Measurements from ENCODE around the gene FUT8.

DNA sequence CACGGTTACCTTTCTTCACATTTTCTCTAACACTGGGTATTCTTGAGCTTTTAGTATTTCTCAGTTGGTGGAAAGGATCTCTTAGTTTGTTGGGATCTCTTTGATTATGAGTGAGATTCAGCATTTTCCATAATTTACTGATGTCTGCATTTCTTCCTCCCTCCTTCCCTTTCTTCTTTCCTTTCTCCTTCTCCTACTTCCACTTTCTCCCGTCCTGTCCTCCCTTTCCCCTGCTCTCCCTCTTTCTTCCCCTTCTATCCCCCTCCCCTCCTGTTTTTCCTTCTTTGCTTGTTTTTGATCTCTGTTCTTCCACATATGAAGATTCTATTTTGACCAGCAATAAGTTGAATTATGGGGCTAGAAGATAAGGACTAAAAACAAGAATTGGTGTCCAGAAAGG is 66.9 kb downstream of the FUT8 start:
- TF ChIP-seq POLR2A (IDR thresholded peaks at IDR 0.05): no peak
- TF ChIP-seq, protein P1, sequence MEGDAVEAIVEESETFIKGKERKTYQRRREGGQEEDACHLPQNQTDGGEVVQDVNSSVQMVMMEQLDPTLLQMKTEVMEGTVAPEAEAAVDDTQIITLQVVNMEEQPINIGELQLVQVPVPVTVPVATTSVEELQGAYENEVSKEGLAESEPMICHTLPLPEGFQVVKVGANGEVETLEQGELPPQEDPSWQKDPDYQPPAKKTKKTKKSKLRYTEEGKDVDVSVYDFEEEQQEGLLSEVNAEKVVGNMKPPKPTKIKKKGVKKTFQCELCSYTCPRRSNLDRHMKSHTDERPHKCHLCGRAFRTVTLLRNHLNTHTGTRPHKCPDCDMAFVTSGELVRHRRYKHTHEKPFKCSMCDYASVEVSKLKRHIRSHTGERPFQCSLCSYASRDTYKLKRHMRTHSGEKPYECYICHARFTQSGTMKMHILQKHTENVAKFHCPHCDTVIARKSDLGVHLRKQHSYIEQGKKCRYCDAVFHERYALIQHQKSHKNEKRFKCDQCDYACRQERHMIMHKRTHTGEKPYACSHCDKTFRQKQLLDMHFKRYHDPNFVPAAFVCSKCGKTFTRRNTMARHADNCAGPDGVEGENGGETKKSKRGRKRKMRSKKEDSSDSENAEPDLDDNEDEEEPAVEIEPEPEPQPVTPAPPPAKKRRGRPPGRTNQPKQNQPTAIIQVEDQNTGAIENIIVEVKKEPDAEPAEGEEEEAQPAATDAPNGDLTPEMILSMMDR (IDR thresholded peaks at IDR 0.05): no peak

All from thyroid gland (tissue), 4 donors.